Parathyroid adenoma (tissue), 2 donors: ENCODE measurements around the gene TRMU.

Source experiments
- H2AFZ ChIP-seq: fragments of 300-600 bp; sonication (generic); one replicate; pipeline ENCODE4 v1.7.0; 2017; ENCODE audit warnings: antibody characterized with exemption, mild to moderate bottlenecking
- H3K27ac ChIP-seq: fragments of 300-600 bp; sonication (generic); one replicate; pipeline ENCODE4 v1.7.0; 2017
- H3K27me3 ChIP-seq: fragments of 300-600 bp; sonication (generic); one replicate; pipeline ENCODE4 v1.7.0; 2017; ENCODE audit warnings: low read length; ENCODE audit not compliant: control insufficient read depth, insufficient read depth
- H3K36me3 ChIP-seq: fragments of 300-600 bp; sonication (generic); one replicate; pipeline ENCODE4 v1.7.0; 2017; ENCODE audit warnings: low read length; ENCODE audit not compliant: control insufficient read depth, insufficient read depth
- H3K4me1 ChIP-seq: fragments of 300-600 bp; sonication (generic); one replicate; pipeline ENCODE4 v1.7.0; 2017; ENCODE audit warnings: control low read depth
- H3K4me2 ChIP-seq: fragments of 300-600 bp; sonication (generic); one replicate; pipeline ENCODE4 v1.7.0; 2017; ENCODE audit warnings: low read length
- H3K4me3 ChIP-seq: fragments of 300-600 bp; sonication (generic); one replicate; pipeline ENCODE4 v1.7.0; 2017; ENCODE audit warnings: low read depth, low read length
- H3K79me2 ChIP-seq: fragments of 300-600 bp; sonication (generic); one replicate; pipeline ENCODE4 v1.7.0; 2017; ENCODE audit warnings: control low read depth
- H3K9ac ChIP-seq: fragments of 300-600 bp; sonication (generic); one replicate; pipeline ENCODE4 v1.7.0; 2017; ENCODE audit warnings: mild to moderate bottlenecking
- H3K9me3 ChIP-seq: fragments of 300-600 bp; sonication (generic); one replicate; pipeline ENCODE4 v1.7.0; 2017; ENCODE audit warnings: low read length; ENCODE audit not compliant: control insufficient read depth
- TF ChIP-seq, protein P1 (sequence below): fragments of 300-600 bp; sonication (generic); IDR thresholded peaks from one replicate; pipeline ENCODE4 v1.7.0; 2017; ENCODE audit warnings: antibody characterized with exemption, mild to moderate bottlenecking
- donor health status: primary hyperparathyroidism.

Gene TRMU

DNA sequence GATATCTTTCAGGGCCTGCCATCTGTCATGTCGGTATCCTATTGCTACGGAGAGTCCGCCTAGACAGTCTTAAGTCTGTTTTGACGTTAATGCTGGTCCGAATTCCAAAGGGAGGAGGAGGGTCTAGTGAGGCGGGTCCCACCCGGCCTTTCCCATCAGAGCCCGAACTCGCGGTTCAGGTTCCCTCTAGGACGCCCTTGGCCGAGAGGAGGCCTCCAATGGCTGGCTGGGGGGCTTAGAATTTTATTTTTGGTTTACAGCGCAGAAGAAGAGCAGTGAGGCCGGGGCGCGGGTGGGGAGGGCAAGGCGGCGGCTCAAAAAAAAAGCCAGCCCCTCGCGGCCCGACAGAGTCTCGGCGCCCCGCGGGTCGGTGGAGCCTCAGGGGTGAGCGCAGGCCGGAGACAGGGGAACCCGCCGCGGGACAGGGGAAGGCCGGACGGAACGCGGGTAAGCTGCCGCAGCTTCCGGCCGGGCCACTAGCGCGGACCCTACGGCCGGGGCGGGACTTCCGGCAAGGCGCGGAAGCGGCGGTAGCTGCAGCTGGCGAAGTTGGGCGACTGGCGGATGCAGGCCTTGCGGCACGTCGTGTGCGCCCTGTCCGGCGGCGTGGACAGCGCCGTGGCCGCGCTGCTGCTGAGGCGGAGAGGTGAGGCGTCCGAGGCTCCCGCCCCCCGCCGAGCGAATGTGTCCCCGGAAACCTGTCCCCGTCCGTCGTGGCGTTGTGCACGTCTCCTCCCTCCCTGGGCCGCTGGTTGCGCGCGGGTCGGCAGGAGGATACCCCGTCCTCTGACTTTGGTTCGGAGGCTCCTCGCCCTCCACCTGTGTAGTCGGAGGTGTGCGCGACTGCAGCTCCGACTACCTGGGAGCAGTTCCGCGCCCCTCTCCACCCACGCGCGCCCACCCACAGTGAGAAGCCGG, at the start of gene TRMU:
TRMU (plus strand) TSS at position 514 of the 918 bp plus-strand sequence; CDS start at position 565, 51 bp downstream.
- Histone ChIP-seq H3K27me3 (no peaks in the 10 kb centered on the region), H3K4me3 (peak within 1 kb of the TSS; percentile 86), H3K4me1 (peaks cover 3% of the 10 kb centered on the region), H2AFZ (peak within 1 kb of the TSS; percentile 96), H3K9me3 (no peaks in the 10 kb centered on the region), H3K4me2 (peak within 1 kb of the TSS; percentile 93), H3K9ac (peak within 1 kb of the TSS; percentile 91), H3K79me2 (peaks cover 5% of the 10 kb centered on the region), H3K27ac (peak within 1 kb of the TSS; percentile 80), H3K36me3 (no peaks in the 10 kb centered on the region)
- TF ChIP-seq, protein P1, sequence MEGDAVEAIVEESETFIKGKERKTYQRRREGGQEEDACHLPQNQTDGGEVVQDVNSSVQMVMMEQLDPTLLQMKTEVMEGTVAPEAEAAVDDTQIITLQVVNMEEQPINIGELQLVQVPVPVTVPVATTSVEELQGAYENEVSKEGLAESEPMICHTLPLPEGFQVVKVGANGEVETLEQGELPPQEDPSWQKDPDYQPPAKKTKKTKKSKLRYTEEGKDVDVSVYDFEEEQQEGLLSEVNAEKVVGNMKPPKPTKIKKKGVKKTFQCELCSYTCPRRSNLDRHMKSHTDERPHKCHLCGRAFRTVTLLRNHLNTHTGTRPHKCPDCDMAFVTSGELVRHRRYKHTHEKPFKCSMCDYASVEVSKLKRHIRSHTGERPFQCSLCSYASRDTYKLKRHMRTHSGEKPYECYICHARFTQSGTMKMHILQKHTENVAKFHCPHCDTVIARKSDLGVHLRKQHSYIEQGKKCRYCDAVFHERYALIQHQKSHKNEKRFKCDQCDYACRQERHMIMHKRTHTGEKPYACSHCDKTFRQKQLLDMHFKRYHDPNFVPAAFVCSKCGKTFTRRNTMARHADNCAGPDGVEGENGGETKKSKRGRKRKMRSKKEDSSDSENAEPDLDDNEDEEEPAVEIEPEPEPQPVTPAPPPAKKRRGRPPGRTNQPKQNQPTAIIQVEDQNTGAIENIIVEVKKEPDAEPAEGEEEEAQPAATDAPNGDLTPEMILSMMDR = no peak

DNA sequence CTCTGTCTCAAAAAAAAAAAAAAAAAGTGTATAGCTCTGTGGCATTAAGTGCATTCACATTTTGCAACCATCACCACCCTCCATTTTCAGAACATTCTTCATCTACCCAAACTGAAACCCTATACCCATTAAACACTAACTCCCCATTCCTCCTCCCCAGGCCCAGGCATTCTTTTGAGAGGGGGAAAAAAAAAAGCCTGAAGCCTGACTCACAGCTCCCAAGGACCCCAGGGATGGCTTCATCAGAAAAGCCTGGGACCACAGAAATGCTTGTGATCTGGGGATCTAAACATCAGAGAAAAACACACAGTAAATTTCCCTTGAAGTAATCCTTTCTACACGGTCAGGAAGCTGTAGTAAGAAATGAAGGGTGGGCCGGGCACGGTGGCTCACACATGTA, 49.5 kb upstream of the TRMU start:
- Histone ChIP-seq H3K27me3 (no peaks in the 10 kb centered on the region), H3K9me3 (no peaks in the 10 kb centered on the region), H3K9ac (no peak overlapping the region), H3K4me2 (no peak overlapping the region), H3K36me3 (no peaks in the 10 kb centered on the region), H2AFZ (no peak overlapping the region), H3K27ac (no peak overlapping the region), H3K4me3 (no peak overlapping the region), H3K79me2 (no peaks in the 10 kb centered on the region), H3K4me1 (no peaks in the 10 kb centered on the region)
- TF ChIP-seq, protein P1 = no peak

DNA sequence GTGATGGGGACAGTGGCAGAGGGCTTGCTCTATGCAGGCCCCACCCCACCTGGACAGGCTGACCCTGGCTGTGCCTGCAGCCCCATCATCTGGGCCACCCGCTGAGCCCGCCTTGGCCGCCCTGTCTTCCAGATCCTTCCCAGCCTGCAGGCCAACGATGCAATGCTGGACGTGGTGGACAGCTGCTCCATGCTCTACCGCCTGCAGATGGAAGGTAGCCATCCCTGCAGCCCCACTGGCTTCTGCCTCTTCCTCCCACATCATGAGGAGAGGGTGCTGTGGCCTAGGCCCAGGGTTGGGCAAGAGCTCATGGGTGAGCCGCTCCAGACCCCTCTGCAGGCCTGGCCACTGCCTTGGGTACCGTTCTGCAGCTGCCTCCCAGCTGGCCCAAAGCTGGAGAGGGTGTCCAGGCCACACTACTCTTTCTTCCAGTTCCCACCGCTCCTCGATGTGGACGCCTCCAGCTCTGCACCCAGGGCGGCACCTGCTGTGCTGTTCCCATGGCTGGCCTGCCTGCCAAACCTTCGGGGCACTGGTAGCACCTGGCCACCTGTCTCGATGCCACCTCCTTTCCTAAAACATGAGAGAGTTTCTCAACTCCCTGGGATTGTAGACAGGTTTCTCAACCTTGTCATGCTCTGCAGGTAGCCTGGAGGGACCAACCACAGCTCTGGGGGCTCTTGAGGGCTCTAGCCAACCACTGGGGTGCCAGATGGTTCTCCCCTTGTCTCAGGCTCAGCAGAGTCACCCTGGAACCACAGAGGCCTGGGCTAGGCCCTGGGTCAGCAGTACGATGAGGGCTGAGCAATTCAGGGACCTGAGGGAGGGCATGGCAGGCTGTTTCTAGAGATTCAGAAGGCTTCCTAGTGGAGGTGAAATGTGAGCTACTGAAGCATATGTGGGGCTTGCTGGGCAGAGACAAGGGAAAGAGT, 48.3 kb upstream of the TRMU start:
- H3K9me3 ChIP-seq = no peaks in the 10 kb centered on the region
- no peaks in the 10 kb centered on the region for H3K36me3 ChIP-seq
- no peak overlapping the region for H3K4me3 ChIP-seq
- TF ChIP-seq, protein P1 = no peak
- H3K79me2 ChIP-seq = no peaks in the 10 kb centered on the region
- H2AFZ ChIP-seq = no peak overlapping the region
- peak overlapping the region; percentile 11 for H3K27ac ChIP-seq
- no peak overlapping the region for H3K9ac ChIP-seq
- no peaks in the 10 kb centered on the region for H3K4me1 ChIP-seq
- no peaks in the 10 kb centered on the region for H3K27me3 ChIP-seq
- H3K4me2 ChIP-seq = no peak overlapping the region

DNA sequence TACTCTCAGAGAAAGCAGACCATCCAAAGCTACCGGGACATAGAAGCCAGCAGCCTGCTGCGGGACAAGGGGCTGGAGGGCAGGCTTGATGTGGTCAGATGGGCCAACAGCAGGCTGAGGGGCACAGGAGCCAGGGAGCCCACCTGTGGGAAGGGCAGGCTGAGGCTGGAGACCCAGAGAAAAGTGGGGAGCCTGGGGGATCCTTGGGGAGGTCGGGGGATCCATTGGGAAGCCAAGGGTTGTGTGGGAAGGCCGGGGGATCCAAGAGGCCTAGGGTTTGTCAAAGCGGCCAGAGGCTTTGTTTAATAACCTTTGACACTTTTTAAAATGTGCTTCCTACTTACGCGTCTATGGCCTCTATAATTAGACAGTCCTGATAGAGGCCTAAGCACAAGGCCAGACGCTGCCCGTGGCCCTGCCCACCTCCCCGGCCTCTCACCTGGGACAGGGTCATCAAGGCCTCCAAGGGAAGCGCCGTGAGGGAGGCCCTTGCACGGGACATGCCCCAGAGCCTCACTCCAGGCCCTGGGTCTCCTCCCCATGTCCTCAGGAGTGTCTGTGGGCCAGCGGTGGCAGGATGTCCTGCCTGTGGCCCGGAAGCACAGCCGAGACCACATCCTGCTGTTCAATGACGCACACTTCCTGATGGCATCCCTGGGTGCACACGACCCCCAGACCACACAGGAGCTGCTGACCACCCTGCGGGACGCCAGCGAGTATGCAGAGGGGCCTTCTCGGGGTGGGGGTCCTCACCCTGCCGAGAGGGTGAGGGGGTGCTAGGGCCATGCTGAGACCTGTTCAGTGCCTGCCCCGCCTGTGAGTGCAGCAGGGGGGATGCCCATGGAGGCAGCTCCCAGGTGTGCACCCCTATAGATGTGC, 47.4 kb upstream of the TRMU start:
- no peaks in the 10 kb centered on the region for H3K9me3 ChIP-seq
- peak overlapping the region; percentile 11 for H3K27ac ChIP-seq
- no peaks in the 10 kb centered on the region for H3K27me3 ChIP-seq
- H3K4me1 ChIP-seq = no peaks in the 10 kb centered on the region
- TF ChIP-seq, protein P1 = no peak
- no peaks in the 10 kb centered on the region for H3K79me2 ChIP-seq
- H2AFZ ChIP-seq = no peak overlapping the region
- no peak overlapping the region for H3K4me2 ChIP-seq
- H3K36me3 ChIP-seq = no peaks in the 10 kb centered on the region
- H3K9ac ChIP-seq = no peak overlapping the region
- no peak overlapping the region for H3K4me3 ChIP-seq
